HG03045 (cell line): ENCODE measurements around the gene DIO1.
A peak's percentile ranks its signal among the peaks of the same experiment; 100 is the strongest.

Experiments used
- ATAC-seq: cut with Tn5 transposase; IDR thresholded peaks from one replicate; pipeline ENCODE4 v1.9.1; 2021; ENCODE audit warnings: mild to moderate bottlenecking, moderate library complexity; ENCODE audit not compliant: unreplicated experiment

Gene DIO1

GRCh38 chr1:53938136-53938830 is 44.3 kb downstream of the DIO1 start:
- no peak for ATAC-seq

- no peak for ATAC-seq
Observed at GRCh38 chr1:53942127-53942957, 48.4 kb downstream of the DIO1 start.

- no peak for ATAC-seq
Observed at GRCh38 chr1:53943090-53943489, 49.1 kb downstream of the DIO1 start.

GRCh38 chr1:53943490-53944043 is 49.6 kb downstream of the DIO1 start:
- ATAC-seq: no peak

GRCh38 chr1:53944469-53945182 is 50.6 kb downstream of the DIO1 start:
- no peak for ATAC-seq

- ATAC-seq: no peak
Observed at GRCh38 chr1:53945183-53945432, 51.1 kb downstream of the DIO1 start.

GRCh38 chr1:53945433-53946251 is 51.7 kb downstream of the DIO1 start, which contains the start of gene IFT25:
Gene IFT25, minus strand, starts transcription at chr1:53945699. Its CDS starts 5,617 bp downstream, at chr1:53940082.
- peak; percentile 67 for ATAC-seq

- peak; percentile 67 for ATAC-seq
Observed at GRCh38 chr1:53946252-53947171, 52.5 kb downstream of the DIO1 start, which contains the start of gene LRRC42. Gene LRRC42, plus strand, starts transcription at chr1:53946350. Its CDS starts 5,650 bp downstream, at chr1:53952000.

- ATAC-seq: no peak
Observed at GRCh38 chr1:53947172-53947907, 53.4 kb downstream of the DIO1 start.

- ATAC-seq: no peak
Observed at GRCh38 chr1:53948291-53948690, 54.3 kb downstream of the DIO1 start.

- ATAC-seq: no peak
Observed at GRCh38 chr1:53949023-53949990, 55.3 kb downstream of the DIO1 start.

GRCh38 chr1:53951697-53952096 is 57.7 kb downstream of the DIO1 start:
- ATAC-seq: no peak

- no peak for ATAC-seq
Observed at GRCh38 chr1:53954128-53954527, 60.1 kb downstream of the DIO1 start.

GRCh38 chr1:53956308-53957168 is 62.6 kb downstream of the DIO1 start:
- no peak for ATAC-seq

- ATAC-seq: no peak
Observed at GRCh38 chr1:53957194-53957818, 63.3 kb downstream of the DIO1 start.

- ATAC-seq: no peak
Observed at GRCh38 chr1:53959664-53960250, 65.8 kb downstream of the DIO1 start.
